ENCODE measurements around the gene YKT6.

- TF ChIP-seq CTCF (IDR thresholded peaks at IDR 0.05) (no peak), EP300 (IDR thresholded peaks at IDR 0.05; ENCODE audit: low read depth) (no peak), POLR2A (IDR thresholded peaks at IDR 0.05) (no peak), POLR2AphosphoS5 (IDR thresholded peaks at IDR 0.05) (no peak)
Observed at GRCh38 chr7:44212018-44212417, 11.2 kb downstream of the YKT6 start.

All from transverse colon (tissue), 4 donors.